Activated CD4-positive, alpha-beta T cell treated with anti-CD3 and anti-CD28 coated beads for 1 hour (primary cell): ENCODE measurements around the gene OLFML1.

Experiments used
- DNase-seq: peaks from one replicate; pipeline ENCODE4 v3.0.0-alpha.2; 2020

OLFML1 gene

GRCh38 chr11:7533199-7534041 is 48.1 kb downstream of the OLFML1 start:
- no peak for DNase-seq

GRCh38 chr11:7534042-7534378 is 48.7 kb downstream of the OLFML1 start:
- no peak for DNase-seq

GRCh38 chr11:7536100-7536499 is 50.8 kb downstream of the OLFML1 start:
- DNase-seq: no peak

GRCh38 chr11:7537265-7537664 is 52.0 kb downstream of the OLFML1 start:
- DNase-seq: no peak

GRCh38 chr11:7538031-7538430 is 52.7 kb downstream of the OLFML1 start:
- DNase-seq: no peak

GRCh38 chr11:7538466-7539454 is 53.5 kb downstream of the OLFML1 start:
- no peak for DNase-seq

DNA sequence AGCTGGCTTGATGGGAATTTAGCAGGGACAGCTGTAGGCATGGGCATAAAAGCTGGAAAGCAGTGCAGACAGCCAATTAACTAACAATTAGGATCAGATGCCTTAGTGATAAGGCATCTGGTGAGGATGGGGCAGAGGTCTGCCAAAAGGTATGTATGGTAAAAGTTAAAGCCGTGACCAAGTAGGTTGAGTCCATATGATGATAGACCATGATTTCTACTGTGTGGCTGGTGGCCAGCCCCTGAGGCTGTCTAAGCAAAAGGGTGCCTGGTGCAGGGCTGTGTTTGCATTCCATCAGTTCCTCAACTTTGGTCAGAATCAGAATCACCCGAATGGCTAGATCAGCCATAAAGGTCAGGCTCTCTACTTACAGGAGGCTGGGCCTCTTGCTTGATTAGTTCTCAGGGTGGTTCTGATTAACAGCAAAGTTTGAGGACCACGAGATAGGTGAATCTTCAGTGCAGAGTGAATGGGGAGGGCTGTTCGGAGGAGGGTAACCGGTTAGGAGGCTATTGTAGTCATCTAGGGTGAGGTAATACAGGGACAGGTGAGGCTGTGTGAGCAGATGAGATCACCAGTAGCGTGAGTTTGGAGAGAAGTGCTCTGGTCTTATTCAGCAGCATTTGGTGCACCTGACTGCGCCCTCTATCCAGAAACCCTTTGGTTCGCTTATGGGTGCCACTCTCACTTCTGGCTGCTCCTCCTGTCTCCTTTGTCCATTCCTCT is 55.7 kb downstream of the OLFML1 start:
- no peak for DNase-seq

GRCh38 chr11:7543302-7543701 is 58.0 kb downstream of the OLFML1 start:
- DNase-seq: no peak

DNA sequence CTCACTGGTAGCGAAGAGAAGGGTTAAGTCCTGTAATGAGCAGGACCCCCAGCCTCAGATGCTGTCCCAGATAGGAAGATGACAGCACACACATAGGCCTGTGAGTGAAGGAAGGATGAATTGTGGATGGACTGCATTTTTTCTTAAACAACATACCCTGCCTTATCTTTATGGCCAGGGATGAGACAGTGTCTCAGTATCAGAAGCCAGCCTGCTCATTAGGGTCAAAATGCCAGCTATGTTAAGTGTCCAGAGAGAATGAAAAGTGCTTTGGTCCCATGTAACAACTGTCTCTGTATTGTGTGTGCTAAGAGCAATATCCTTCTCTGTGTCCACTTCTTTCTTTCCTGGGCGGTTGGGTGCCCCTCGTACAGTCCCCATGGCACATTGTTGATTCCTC is 58.7 kb downstream of the OLFML1 start:
- DNase-seq: no peak

GRCh38 chr11:7545611-7546010 is 60.3 kb downstream of the OLFML1 start:
- no peak for DNase-seq

DNA sequence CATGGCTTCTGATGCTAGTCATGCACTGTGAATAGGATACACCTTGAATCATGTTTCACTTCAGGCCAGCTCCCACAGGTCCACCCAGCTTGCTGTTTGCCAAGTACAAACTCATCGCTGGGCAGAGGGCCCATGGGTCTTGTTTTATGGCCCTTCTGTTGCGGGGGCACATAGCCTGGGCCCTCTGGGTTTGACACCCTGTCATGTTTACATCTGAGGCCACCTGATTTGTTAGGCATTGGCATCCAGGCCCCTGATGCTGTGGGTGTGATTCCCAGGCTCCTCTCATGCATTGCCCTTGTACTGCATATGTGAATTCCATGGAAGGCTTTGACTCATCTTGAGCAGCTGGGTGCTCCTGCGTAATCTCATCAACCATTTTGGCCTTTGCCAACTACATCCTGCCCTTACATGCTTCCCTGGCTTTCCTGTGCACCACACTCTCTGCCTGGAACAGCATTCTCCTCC is 61.1 kb downstream of the OLFML1 start:
- no peak for DNase-seq

GRCh38 chr11:7547687-7548086 is 62.4 kb downstream of the OLFML1 start:
- DNase-seq: no peak

GRCh38 chr11:7548659-7549274 is 63.5 kb downstream of the OLFML1 start:
- no peak for DNase-seq

- DNase-seq: no peak
Measured at GRCh38 chr11:7549681-7550080, 64.4 kb downstream of the OLFML1 start.

- no peak for DNase-seq
Measured at GRCh38 chr11:7551571-7551970, 66.3 kb downstream of the OLFML1 start.

DNA sequence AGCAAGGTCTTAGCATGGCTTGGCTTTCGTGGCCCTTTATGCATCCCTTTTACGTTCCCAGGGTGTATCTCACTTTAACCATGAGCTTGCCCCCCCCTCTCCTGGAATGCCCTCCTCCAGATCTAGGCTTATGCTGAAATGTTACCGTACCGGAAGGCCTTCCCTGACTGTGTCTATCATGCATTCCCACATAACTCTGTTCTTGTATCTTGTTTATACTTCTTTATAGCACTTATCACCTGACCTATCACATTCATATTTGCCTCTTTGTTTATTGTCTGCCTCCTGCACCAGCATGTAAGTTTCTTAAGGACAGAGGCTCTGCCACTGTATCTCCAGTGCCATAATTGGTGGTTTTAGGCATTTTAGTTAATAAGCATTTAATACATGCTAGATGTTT is 67.4 kb downstream of the OLFML1 start:
- no peak for DNase-seq

- no peak for DNase-seq
Measured at GRCh38 chr11:7555052-7555699, 69.9 kb downstream of the OLFML1 start.

DNA sequence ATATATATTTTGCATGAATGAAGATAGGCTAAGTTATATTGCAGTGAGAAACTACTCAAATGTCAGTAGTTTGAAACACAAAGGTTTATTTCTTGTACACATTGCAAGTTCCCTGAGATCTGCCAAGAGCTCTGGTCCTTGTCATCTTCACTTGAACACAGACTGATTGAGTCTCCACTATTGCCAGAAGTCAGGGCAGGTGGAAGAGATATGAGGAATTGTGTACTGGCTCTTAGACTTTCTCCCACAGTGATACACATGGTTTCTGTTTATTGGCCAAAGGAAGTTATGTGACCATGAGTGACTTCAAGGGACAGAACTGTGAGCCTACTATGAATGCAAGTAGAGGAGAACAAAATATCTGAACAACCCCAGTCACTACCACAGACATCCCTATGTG is 72.7 kb downstream of the OLFML1 start:
- DNase-seq: no peak

DNA sequence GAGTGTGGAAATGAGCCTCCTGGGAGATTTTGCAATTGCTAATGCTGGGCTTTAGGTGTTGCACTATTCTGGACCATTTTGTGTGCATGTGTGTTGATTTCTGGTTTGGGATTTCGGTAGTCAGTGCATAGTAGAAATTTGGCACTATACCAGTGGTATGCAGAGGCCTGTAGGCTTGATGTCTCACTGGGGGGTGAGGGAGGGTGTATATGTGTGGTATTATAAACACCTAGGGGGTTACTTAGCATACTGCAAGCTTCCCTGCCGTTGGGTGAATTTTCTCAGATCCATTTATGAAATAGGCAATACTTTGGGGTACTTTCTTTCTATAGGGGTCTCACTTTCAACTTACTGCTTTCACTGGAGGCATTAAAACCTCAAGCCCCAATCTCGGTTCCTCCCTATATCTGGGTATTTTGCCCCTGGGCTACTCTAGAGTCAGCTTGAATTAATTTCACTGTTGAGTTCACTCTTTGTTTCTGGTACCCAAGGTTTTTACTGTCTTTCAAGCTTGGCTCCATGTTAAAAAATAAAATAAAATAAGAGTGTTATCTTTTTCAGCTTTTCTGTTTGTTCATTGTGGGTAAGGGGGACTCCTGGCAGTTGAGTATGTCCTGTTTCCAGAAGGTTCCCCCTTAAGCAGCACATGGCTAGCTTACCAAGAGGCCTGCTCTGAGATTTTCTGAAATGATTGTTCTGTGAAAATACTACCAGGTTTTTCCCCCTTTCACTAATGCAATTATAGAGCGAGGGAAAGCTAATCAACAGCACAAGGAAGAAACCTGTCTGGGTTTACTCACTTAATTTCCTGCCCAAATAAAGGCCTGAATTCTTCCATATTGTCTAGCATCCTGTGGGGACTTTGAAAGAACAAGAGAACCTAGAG is 74.3 kb downstream of the OLFML1 start:
- DNase-seq: no peak
